CD4-positive, alpha-beta T cell treated with Interleukin-21 for 1 hour (primary cell): ENCODE data around the gene TMEM54.
A peak's percentile ranks its signal among the peaks of the same experiment; 100 is the strongest.

Source experiments
- DNase-seq: peaks from one replicate; pipeline ENCODE4 v3.0.0-alpha.2; 2020

Gene TMEM54

GRCh38 chr1:32893198-32894018 is 7.8 kb downstream of the TMEM54 start:
- DNase-seq, result no peak

GRCh38 chr1:32892368-32893197 is 8.6 kb downstream of the TMEM54 start:
- DNase-seq, result peak; percentile 34

DNA sequence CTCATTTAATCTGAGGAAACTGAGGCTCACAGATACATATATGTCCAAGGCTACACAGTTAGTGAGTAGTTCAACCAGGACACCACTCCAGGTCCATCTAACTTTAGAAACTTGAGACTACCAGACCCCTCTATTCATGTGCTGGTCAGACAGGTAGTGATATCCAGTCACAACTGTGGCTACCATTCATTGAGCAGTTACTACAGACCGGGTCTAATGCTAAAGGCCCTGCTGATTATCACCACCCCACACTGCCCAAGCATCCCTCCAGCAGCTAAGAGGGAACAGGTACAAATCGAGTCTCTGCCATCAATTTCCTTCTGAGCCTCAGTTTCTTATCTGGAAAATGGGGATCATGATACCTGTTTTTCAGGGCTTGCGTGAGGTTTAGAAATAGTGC is 9.6 kb downstream of the TMEM54 start:
- DNase-seq, result no peak

DNA sequence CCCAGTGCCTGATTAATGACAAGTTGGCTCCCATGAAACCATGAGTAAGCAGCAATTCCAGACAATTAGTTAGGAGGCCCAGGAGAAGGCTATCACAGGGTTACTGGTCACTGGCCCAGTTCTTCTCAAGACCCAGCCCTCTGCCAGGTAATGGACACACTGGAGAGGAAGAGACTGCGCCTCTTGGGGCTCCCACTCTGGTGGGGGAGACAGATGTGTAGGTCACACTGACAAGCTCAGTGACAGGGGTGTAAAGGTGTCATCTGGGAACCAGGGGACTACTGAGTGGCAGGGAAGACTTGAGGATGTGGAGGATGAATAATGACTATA is 10.0 kb downstream of the TMEM54 start:
- no peak for DNase-seq

DNA sequence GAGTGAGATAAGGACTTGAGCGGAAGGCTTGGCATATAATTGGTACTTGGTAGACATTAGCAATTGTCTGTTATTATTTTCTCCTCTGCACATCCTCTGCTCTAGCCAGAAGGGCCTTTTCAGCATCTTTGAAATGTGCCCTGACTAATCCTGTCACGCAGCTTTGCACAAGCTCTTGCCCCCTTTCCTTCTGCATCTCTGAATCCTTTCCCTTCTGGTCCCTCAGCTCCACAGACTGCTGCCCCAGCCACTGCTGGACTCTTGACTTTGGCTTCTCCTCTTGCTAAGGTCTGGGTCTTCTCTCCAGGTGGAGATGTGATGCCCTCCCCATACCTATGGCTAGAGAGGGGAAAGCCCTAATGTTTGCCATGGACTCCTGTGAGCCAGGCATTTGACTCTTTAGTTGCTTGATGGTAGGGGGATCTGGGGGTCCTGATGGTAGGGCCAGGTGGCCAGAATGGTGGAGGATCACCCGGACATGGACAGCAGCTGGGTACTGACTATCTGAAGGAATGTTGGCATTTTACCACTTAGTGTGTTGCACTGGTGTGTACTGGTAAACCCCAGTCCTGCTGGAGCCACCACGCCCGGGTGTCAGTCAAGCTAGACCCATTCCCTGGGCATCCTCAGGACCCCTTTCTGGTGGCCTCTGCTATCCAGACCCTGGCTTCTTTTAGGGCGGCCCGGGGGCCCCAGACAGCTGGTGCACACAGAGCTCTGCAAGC is 10.5 kb downstream of the TMEM54 start:
- DNase-seq, result no peak

GRCh38 chr1:32889731-32890278 is 11.4 kb downstream of the TMEM54 start:
- DNase-seq, result no peak

GRCh38 chr1:32888677-32889420 is 12.3 kb downstream of the TMEM54 start:
- DNase-seq, result no peak

GRCh38 chr1:32888134-32888533 is 13.1 kb downstream of the TMEM54 start:
- DNase-seq, result no peak

GRCh38 chr1:32887623-32888022 is 13.6 kb downstream of the TMEM54 start:
- DNase-seq, result no peak

GRCh38 chr1:32886828-32887414 is 14.3 kb downstream of the TMEM54 start:
- no peak for DNase-seq

DNA sequence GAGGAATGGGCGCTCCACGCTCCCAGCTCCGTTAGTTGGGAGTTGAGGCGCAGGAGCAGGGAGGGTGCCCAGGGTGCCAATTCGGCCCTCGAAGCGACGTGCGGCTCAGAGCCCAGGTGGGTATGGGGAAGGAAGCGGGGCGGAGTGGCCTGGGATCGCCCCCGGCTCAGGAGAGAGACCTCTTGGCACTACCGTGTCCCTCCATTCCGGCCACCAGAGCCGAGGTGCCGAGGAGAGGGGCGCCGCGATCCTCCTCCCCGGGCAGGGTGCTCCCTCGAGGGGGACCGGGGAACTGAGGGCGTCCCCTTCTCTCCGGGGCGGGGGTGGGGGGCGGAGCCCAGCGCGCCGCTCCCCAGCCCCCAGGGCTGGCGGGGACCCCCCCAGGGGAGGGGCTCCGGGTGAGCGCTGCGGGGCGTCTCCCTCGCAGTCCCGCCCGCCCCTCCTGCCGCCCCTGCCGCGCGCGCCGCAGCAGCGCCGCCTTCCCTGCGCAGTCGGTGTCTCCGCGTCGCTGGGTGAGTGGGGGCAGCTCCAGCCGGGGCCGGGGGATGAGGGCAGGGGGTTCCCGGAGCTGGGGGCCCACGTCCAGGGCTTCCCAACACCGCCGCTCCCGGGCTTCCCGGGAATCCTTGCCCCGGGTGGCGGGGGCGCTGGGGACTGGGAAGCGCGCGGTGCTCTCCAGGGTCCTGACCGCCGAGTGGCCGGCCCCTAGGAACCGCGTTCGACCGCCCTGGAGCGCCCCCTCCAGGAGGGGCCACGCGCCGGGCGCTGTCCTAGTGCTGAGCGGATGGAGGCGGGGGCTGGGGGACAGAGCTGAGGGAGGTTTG is 15.0 kb downstream of the TMEM54 start, which contains the start of gene HPCA:
HPCA (plus strand) TSS at position 488 of the 824 bp plus-strand sequence. CDS start 2,408 bp downstream, outside the sequence.
- peak; percentile 17 for DNase-seq

DNA sequence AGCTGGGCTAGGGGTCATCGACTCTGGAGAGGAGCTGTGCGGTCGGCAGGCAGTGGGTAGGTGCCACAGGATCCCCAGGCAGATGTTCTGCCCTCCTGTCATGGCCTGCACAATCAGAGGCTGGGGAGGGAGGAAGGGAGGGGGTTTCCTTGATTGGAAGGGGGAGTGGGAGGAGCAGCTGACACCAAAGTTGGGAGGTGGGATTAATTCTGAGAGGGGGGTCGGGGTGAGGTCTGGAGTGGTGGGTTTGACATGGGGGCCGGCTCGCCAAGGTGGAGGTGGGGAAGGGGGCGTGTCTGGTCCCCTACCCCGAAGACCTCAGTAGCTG is 15.5 kb downstream of the TMEM54 start:
- DNase-seq, result no peak

DNA sequence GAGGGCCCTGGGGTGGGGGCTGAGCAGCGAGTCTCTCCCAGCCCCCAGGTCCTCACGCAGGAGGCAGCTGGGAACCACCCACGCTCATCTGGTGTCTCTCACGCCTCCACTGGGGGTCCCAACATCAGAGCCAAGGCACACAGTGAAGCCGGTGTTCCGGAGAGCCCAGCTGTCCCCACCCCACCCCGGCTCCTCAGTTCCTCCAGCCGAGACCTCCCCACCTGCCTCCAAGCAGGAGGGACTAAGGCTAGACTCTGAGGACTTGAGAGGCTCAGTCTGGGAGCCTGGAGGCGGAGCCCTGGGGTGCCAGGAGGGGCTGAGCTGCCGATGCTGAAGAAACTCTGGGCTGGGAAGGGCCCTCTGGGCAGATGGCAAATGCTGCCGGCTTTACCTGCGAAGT is 16.5 kb downstream of the TMEM54 start:
- no peak for DNase-seq

- DNase-seq, result no peak
These were observed 17.2 kb downstream of the TMEM54 start for GRCh38 chr1:32884032-32884372.

DNA sequence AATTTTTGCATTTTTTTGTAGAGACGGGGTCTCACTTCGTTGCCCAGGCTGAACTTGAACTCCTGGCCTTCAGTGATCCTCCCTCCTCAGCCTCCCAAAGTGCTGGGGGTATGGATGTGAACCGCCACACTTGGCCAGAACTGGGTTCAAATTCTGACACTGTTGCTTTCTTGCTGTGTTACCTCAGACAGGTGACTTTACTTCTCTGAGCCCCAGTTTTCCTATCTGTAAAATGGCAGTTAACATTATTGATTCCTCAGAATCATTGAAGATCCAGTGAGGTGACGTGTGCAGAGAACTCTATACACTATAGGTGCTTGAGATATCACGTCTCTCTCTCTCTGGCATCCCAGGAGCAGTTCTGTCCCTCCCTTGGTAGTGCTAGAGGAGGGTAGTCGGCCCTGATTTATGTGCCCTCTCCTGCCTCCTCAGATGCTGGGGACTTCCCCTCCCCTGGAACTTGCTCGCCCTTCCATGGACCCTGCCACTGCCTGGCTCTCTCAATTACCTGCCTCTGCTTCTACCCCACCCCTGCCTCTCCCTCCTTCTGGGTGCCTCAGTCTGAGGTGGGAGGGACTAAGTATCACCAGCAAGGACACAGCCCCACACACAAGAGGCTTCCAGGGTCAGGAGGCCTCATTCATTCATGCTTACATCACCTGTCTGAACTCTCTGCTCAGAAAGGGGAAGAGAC is 17.7 kb downstream of the TMEM54 start:
- DNase-seq, result no peak

- no peak for DNase-seq
These were observed 19.0 kb downstream of the TMEM54 start for GRCh38 chr1:32881871-32882850.

GRCh38 chr1:32881291-32881690 is 19.9 kb downstream of the TMEM54 start:
- no peak for DNase-seq

GRCh38 chr1:32878637-32879041 is 22.6 kb downstream of the TMEM54 start:
- no peak for DNase-seq

- no peak for DNase-seq
These were observed 23.0 kb downstream of the TMEM54 start for GRCh38 chr1:32878183-32878582.
